Hindlimb muscle (tissue), 1 donor: ENCODE results near the gene GABRB1. TPM values are rescaled to one million over a fixed set of nuclear protein-coding genes. Genes with fewer than 3 reads are reported as not detected.
"Not testable (repeated sequence)": the region's sequence is repeated elsewhere in the genome, so short reads cannot be mapped to it uniquely, and the experiment has no call there.

ENCODE experiments used
- DNase-seq: peaks from one replicate; pipeline ENCODE4 v3.0.0-alpha.2; 2013
- polyA plus RNA-seq: library from polyadenylated mRNA; unstranded; fragments of 120-200 nt; gene quantifications from one replicate; pipeline ENCODE4 v1.2.1, GENCODE V29; 2013; ENCODE audit not compliant: insufficient read length

The GABRB1 gene
- polyA plus RNA-seq, 1 donor: not detected

DNA sequence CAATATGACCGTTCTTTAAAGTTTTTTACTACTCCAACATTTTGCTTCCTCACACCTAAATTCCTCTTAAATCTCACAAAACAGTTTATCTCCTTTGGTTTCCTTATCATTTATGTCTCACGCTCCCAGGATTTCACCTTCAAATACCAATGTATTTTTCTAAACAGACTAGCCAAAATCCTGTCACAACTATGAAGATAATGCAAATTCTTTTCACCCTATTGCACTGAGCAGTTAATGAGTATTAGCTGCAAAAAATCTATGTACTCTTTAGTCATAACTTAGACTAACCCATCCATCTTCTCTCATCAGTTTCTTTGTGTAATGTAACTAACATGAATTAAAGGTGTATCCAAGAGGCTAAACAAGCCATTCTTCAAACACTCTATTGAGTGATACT is 280.8 kb downstream of the GABRB1 start:
- DNase-seq: no peak

DNA sequence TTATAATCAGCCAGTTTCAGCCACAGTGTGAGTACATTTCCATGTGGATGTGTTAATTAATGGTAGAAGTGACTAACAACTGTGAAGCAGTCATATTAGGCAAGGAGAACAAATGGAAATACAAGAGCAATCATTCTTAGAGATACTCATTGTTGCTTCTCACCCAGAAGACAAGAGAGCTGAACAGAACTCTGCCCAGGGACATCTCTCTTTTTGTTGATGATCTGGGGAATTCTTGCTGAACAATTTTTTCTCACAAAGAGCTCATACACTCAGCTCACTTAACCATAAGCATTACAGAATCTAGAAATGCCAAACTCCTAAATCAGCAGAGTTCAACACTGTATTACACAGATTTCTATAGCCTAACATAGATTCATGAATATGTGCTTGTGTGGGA is 282.0 kb downstream of the GABRB1 start:
- no peak for DNase-seq

GRCh38 chr4:47315346-47315745 is 284.0 kb downstream of the GABRB1 start:
- no peak for DNase-seq

GRCh38 chr4:47326025-47326424 is 294.7 kb downstream of the GABRB1 start:
- no peak for DNase-seq

DNA sequence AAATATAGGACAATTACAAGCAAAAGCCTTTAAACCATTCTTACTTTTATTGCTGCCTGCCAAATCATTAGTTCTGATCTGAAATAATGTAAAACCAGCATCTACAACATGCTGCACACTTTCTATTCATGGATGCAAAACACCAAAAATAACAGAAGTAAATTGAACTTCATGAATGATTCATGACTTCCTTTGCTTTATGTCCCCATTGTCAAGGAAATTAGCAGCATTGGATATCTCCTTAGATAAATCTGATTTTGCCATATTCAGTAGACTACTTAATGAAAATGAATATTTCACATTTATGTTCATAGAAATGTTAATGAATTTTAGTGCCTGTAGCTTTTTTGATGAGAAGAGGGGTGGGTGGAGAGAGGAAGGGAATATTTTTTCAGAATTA is 299.5 kb downstream of the GABRB1 start:
- no peak for DNase-seq

- no peak for DNase-seq
These were observed 303.3 kb downstream of the GABRB1 start for GRCh38 chr4:47334652-47335051.

DNA sequence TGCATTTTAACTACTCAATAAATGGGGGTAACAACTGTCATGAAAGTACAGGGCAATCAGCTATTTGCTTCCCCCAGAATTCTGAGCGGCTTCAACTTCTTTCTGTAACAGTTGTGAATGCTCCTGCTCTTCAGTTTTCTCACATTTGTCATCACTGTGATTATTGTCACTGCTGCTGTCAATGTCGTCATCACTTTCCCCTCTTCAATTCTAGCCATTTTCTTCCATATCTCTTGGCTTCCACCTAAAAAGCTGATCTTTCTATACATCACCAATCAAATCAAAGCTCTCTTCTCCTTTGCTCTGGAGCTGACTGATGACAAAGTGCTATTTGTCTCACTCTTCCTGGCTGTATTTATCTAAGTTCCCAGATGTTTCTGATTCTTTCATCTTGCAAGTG is 306.5 kb downstream of the GABRB1 start:
- DNase-seq: no peak

DNA sequence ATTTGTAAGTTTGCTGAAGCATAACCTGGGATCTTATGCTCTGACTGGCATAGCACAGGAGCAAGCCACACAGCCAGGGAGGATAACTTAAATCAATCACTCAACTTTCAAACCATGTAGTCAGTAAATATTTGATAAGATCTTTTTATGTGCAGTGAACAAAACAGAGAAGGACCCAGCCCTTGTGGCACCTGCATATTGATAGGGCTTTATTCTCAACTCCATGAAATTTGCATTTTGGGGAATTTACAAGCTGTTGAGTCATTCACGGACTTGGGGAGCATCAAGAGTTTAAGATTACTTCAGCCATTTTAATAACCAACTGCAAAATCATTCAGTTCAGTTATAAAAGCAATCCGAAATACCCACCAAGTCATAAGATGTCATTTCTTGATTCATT is 309.5 kb downstream of the GABRB1 start:
- no peak for DNase-seq

DNA sequence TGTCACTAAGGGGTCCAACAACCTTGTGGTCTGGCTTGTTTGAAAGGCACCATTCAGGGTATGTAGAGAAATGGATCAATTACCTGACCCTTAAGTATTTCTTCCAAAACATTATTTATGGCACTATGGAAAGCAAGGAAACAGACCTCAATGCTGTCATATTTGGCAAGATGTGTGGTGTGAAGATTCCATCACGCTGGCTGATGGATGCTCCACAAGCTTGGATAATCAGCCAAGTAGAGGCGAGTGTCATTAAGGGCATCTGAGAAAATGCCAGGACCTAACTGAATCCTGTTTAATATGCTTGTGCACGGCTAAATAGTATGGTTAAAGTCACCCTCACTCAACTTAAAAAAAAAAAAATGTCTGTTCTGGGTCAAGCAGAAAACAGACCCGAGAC is 311.4 kb downstream of the GABRB1 start:
- no peak for DNase-seq

GRCh38 chr4:47349326-47349725 is 318.0 kb downstream of the GABRB1 start:
- no peak for DNase-seq

DNA sequence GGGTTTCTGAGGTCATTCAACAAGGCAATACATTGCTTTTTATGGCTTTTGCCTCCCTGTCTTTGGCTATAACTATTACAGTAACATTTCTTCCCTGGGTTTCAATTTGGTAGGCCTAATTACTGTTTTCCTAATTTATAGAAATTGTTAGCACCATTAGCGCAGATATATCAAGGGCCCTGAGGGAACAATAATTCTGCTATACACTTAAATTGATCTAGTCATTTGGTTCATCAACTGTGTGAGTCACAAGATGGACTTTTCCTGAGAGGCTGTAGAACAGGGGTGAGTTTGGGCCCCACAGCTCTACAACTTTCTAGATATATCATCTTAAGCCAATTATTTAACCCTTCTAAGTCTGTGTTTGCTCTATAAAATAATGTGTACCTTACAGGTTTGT is 324.2 kb downstream of the GABRB1 start:
- DNase-seq: no peak

- DNase-seq: no peak
These were observed 328.5 kb downstream of the GABRB1 start for GRCh38 chr4:47359891-47360290.

- DNase-seq: no peak
These were observed 336.4 kb downstream of the GABRB1 start for GRCh38 chr4:47367761-47368160.

GRCh38 chr4:47368211-47368610 is 336.8 kb downstream of the GABRB1 start:
- DNase-seq: no peak

DNA sequence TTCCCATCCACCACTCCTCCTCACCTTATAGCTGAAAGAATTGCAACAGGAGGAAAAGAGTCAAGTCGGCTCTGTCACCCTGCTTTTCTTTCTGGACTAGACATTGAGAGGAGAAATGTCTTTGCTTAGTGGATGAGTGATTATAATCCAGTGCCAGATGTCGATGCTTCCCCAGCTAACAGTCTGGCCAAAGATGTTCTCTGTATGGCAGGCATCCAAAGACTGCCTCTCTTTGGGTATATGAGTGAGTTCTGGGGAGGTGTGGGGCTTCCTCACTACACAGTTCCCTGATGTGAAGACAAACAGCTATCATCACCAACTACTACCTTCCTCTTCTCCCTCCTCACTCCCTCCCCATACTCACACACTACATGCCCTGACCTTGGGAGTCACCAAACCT is 341.2 kb downstream of the GABRB1 start:
- DNase-seq: no peak

DNA sequence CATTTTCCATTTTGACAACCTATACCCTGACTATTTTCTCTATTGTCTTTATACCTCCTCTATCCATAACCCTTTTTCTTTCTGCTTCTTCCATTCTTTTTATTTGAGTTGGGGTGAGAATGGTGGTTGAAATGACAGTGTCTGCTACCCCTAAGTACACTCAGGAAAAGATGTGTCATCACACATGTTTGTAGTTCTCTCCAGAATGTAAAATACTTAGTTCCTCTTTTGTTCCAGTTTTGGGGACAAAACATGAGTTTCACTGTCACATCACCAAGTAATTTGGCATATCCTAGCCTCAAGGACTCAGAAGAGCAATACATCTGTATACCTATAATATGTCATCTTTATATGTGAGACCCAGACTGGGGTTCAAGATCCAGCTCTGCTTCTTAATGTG is 341.8 kb downstream of the GABRB1 start:
- no peak for DNase-seq

GRCh38 chr4:47373709-47374108 is 342.3 kb downstream of the GABRB1 start:
- no peak for DNase-seq

DNA sequence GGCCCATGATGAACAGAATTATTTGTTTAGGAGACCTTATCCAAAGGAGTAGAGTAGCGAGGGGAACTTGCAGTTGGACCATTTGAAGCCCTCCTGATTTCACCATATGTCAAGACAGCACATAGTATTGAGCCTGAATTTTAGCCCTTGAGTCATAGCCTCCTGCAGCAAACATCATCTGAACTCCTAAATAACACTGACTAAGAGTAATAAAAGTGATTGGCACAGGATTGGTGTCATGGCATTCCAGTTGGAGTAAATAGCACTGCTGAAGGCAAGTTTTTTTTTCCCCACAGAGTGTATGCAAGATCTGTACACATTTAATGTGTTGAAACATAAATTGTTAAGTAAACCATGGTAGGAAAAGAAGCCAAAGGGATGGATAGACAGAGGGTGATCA is 343.1 kb downstream of the GABRB1 start:
- DNase-seq: no peak

DNA sequence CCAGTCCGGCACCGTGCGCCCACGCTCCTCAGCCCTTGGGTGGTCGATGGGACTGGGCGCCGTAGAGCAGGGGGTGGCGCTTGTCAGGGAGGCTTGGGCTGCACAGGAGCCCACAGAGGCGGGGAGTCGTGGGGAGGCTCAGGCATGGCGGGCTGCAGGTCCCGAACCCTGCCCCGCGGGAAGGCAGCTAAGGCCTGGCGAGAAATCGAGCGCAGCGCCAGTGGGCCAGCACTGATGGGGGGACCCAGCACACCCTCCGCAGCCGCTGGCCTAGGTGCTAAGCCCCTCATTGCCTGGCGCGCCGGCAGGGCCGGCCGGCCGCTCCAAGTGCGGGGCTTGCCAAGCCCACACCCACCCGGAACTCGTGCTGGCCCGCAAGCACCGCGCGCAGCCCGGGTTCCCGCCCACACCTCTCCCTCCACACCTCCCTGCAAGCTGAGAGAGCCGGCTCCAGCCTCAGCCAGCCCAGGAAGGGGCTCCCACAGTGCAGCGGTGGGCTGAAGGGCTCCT is 346.7 kb downstream of the GABRB1 start:
- DNase-seq: not testable (repeated sequence)

GRCh38 chr4:47381172-47381571 is 349.8 kb downstream of the GABRB1 start:
- no peak for DNase-seq

- no peak for DNase-seq
These were observed 351.5 kb downstream of the GABRB1 start for GRCh38 chr4:47382846-47383360.

DNA sequence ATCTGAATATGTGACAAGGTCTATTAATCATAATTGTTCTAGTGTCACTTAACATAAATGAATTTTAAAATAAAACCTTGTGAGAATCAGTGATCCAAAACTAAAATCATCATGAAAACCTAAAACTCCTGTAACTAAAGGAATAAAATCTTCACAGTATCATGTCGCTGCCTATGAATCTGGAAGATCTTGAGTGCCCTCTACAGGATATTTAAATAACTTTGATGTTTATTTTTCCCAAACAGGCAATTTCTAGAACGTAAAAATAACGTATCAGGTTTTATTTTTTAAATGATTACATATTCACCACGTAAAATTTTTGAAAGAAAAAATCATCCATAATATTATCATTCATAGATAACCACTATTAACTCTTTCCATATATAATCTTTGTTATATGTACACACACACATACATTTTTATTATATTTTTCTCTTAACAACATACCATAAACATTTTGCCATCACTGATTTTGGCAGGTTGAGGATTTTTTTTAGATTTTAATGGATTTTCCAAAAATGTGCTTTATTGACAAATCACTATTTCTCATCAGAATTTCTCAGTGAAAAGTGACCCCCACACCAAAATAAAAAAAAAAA is 352.6 kb downstream of the GABRB1 start:
- DNase-seq: peak; percentile 4

GRCh38 chr4:47386146-47386545 is 354.8 kb downstream of the GABRB1 start:
- DNase-seq: no peak

GRCh38 chr4:47386561-47387235 is 355.3 kb downstream of the GABRB1 start:
- no peak for DNase-seq
